Pancreas (tissue), 10 donors: ENCODE measurements around the gene TXNL4A. TPM values are rescaled to one million over a fixed set of nuclear protein-coding genes. Genes with fewer than 3 reads are reported as not detected.
A peak's percentile ranks its signal among the peaks of the same experiment; 100 is the strongest.
"Not testable (repeated sequence)": the region's sequence is repeated elsewhere in the genome, so short reads cannot be mapped to it uniquely, and the experiment has no call there.

Source experiments
- ATAC-seq, 4 donors: fragments of 200-7000 bp; cut with Tn5 transposase; one replicate each; pipeline versions ENCODE4 v1.8.0 to v1.9.1; 2020; ENCODE audit warnings: mild to moderate bottlenecking in 4 of 4, moderate library complexity in 4 of 4
- DNase-seq, 6 donors: peaks; one replicate each; pipeline ENCODE4 v3.0.0-alpha.2; 2020
- FAIRE-seq: peaks from 2 replicates; lab custom pipeline; 2012; peaks lifted over from hg19 to GRCh38; lab: Jason Lieb, UNC
- H3K27ac ChIP-seq, 4 donors: fragments of 200-600 bp; sonication (generic); 1 replicate in 3 of 4; 2 replicates in 1 of 4; pipeline versions ENCODE4 v1.5.0 to v1.8.0; 2020
- H3K27me3 ChIP-seq, 4 donors: fragments of 200-600 bp; one replicate each; pipeline ENCODE4 v1.8.0; 2021
- H3K36me3 ChIP-seq, 3 donors: fragments of 200-600 bp; sonication (generic) in 1 of 3; one replicate each; pipeline versions ENCODE4 v1.5.0 to v1.8.0; 2020 to 2021
- H3K4me1 ChIP-seq, 3 donors: fragments of 200-600 bp; one replicate each; pipeline ENCODE4 v1.8.0; 2021
- H3K4me3 ChIP-seq, 4 donors: fragments of 200-600 bp; sonication (generic) in 2 of 4; one replicate each; pipeline versions ENCODE4 v1.5.0 to v1.8.0; 2020 to 2021
- H3K9me3 ChIP-seq, 4 donors: fragments of 200-600 bp; one replicate each; pipeline ENCODE4 v1.8.0; 2021
- WGBS, 2 donors: extraction: QIAGEN DNeasy Blood & Tissue Kit; methylation state at CpG; one replicate each; pipeline ENCODE4 v1.1.7; 2013; 5-methylcytosine and 5-hydroxymethylcytosine counted together
- intact Hi-C, 3 donors: fragments of 100-400 bp; cut with DNase I; formaldehyde crosslinking; loops; one replicate each; pipeline versions ENCODE4 v1.11.1 to v1.14.2; 2022
- polyA plus RNA-seq, 2 donors: library from polyadenylated mRNA; stranded (reverse); fragments of 200-250 nt; gene quantifications; one replicate each; pipeline ENCODE4 v1.2.3, GENCODE V29; 2013
- total RNA-seq, 6 donors: library from RNA; stranded (reverse); fragmentation: NEBNext Ultra II Directional in 4 of 6; extraction: Animal tissue kit (Norgen Biotek cat#: 25700) in 4 of 6; gene quantifications; one replicate each; pipeline versions ENCODE4 v1.2.1 to v1.2.4, GENCODE V29; 2021 to 2023
- TF ChIP-seq, protein P1 (sequence below), 4 donors: fragments of 200-600 bp; sonication (generic) in 3 of 4; IDR thresholded peaks; one replicate each; pipeline versions ENCODE4 v1.5.0 to v1.8.0; 2021; ENCODE audit warnings: antibody characterized with exemption in 4 of 4
- donor health status: healthy with polysubstance abuse.
- donor health status: DM: no; HTN: no; CAD: no; lungs with moderate emphysema.
- donor health status: DM: no; HTN: no; CAD: no.
- donor health status: control.
- donor health status: control.
- donor health status: Bipolar disorder and iron deficiency.
- donor health status: DM: yes; HTN: yes; CAD: no.
- donor health status: DM: no; HTN: no; CAD: no.
- donor health status: DM: no; HTN: no; CAD: no.
- donor health status: DM: yes; HTN: yes; CAD: no.

The TXNL4A gene
- total and polyA plus RNA-seq, 8 donors: 40.5 to 64.6 (median 49.0) TPM

DNA sequence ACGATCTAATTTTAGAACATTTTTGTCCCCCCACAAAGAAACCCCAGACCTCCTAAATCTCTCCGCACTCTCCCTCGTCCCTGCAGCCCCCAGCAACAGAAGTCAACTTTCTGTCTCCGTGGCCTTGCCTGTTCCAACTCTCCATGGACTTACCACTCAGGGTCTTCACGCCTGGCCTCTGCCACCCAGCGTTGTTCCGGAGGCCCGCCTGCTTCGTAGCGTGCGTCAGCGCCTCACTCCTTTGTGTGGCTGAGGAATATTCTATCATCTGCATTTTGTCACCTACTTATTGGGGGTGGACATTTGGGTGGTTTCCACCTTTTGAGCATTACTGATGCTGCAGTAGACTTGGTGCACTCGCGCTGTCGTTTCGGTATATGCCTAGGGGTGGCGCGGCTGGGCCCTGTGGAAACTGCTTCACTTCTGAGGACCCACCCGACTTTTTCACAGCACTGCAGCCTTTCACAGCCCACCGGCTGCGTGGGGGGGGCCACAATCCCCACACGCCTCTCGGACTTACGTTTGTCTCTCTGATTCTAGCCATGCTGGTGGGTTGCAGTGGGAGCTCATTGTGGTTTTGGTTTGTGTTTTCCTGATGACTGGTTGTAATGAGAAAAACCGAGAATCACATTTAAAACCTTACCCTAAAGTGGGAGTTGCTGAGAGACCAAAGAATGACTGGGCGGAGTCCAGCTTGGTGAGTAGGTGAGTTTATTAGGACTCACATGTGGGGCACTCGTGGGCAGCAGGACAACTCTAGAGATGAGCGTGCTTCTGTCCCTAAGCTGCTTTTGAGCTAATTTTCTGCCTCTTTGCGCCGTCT is 25.3 kb downstream of the TXNL4A start:
- TF ChIP-seq, protein P1, sequence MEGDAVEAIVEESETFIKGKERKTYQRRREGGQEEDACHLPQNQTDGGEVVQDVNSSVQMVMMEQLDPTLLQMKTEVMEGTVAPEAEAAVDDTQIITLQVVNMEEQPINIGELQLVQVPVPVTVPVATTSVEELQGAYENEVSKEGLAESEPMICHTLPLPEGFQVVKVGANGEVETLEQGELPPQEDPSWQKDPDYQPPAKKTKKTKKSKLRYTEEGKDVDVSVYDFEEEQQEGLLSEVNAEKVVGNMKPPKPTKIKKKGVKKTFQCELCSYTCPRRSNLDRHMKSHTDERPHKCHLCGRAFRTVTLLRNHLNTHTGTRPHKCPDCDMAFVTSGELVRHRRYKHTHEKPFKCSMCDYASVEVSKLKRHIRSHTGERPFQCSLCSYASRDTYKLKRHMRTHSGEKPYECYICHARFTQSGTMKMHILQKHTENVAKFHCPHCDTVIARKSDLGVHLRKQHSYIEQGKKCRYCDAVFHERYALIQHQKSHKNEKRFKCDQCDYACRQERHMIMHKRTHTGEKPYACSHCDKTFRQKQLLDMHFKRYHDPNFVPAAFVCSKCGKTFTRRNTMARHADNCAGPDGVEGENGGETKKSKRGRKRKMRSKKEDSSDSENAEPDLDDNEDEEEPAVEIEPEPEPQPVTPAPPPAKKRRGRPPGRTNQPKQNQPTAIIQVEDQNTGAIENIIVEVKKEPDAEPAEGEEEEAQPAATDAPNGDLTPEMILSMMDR (IDR thresholded peaks at IDR 0.05): no peak

DNA sequence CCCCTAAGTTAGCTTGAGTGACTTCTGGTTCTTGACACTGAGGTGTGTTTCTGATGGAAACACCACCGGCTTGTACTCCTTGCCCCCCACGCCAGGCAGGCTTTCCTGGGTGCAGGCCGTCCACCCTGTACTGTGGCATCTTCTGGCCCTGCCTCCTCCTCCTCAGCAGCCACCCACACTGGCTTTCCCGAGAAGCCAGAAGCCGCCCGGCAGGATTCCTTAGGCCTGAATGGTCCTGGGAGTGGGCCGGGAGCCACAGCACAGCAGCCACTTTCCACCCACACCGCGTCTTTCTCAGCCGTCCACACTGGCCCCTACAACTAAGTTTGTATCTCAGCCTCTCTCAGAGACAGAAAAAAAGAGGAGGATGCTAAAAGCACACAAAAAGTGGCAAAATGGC is 26.1 kb downstream of the TXNL4A start:
- Histone ChIP-seq H3K4me1 (peaks cover 0 to 4% (median 0%) of the 10 kb centered on the region in 3 donors), H3K27ac (no peak overlapping the region), H3K36me3 (no peaks in the 10 kb centered on the region), H3K9me3 (no peaks in the 10 kb centered on the region), H3K4me3 (no peak overlapping the region), H3K27me3 (no peaks in the 10 kb centered on the region)
- TF ChIP-seq, protein P1 (IDR thresholded peaks at IDR 0.05): no peak
- FAIRE-seq (no peak), ATAC-seq (no peak), DNase-seq (peak in 1 of 6 donors; percentile 20)
- WGBS, 2 donors: 65 to 67% methylated on average over 10 of the region's 10 CpGs
- intact Hi-C loops: no loop called here

More for the DNA sequence above, 25.3 kb downstream of the TXNL4A start:
- intact Hi-C loops: no loop called here
- no peak overlapping the region for H3K4me3 ChIP-seq
- DNase-seq: peak in 1 of 6 donors; percentile 12
- 87 to 90% methylated on average over 30 of the region's 30 CpGs for WGBS, 2 donors
- peaks cover 0 to 4% (median 0%) of the 10 kb centered on the region in 3 donors for H3K36me3 ChIP-seq
- ATAC-seq: no peak
- FAIRE-seq: no peak
- no peak overlapping the region for H3K27ac ChIP-seq
- no peaks in the 10 kb centered on the region for H3K9me3 ChIP-seq
- H3K4me1 ChIP-seq: peaks cover 0 to 4% (median 0%) of the 10 kb centered on the region in 3 donors
- no peaks in the 10 kb centered on the region for H3K27me3 ChIP-seq

DNA sequence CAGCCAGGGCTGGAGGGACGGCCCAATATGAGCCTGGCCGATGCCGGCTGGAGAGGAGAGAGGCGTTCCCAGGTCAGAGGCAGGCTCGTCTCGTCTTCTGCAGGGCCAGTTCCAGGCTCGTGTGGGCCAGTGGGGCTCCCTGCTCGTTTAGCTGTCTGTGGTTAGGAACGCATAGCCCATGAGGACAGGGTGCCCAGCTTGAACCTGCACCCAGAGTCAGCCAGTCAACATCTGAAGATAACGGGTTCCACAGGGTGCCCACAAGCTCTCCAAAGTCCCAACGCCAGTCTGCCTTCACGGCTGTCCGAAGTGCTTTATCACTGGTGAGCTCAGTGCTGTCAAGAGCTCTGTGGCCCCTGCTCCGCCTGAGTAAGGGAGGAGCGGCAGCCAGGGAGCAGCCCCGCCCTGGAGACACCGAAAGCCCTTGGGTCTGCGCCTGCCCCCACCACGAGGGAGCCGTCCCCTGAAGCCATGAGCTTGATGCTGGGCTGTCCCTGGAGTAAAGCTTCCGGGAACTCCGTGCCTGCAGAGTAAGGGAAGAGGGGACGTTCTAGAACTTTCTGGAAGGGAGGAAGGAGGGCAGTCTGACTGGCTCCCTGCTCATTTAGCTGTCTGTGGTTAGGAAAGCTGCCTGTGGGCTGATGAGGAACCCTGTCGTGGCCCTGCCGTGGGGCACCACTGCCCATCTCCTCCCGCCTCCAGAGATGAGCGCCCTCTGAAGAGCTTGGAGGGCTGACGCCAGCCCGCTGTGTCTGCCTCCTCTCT is 26.7 kb downstream of the TXNL4A start:
- H3K4me3 ChIP-seq: no peak overlapping the region
- peaks cover 0 to 4% (median 0%) of the 10 kb centered on the region in 3 donors for H3K4me1 ChIP-seq
- no peaks in the 10 kb centered on the region for H3K27me3 ChIP-seq
- 75 to 82% methylated on average over 29 of the region's 29 CpGs for WGBS, 2 donors
- DNase-seq (peak in 1 of 6 donors; percentile 16), FAIRE-seq (no peak), ATAC-seq (no peak)
- no peaks in the 10 kb centered on the region for H3K36me3 ChIP-seq
- intact Hi-C loops: no loop called here
- no peak overlapping the region for H3K27ac ChIP-seq
- TF ChIP-seq, protein P1 (IDR thresholded peaks at IDR 0.05): no peak
- no peaks in the 10 kb centered on the region for H3K9me3 ChIP-seq

DNA sequence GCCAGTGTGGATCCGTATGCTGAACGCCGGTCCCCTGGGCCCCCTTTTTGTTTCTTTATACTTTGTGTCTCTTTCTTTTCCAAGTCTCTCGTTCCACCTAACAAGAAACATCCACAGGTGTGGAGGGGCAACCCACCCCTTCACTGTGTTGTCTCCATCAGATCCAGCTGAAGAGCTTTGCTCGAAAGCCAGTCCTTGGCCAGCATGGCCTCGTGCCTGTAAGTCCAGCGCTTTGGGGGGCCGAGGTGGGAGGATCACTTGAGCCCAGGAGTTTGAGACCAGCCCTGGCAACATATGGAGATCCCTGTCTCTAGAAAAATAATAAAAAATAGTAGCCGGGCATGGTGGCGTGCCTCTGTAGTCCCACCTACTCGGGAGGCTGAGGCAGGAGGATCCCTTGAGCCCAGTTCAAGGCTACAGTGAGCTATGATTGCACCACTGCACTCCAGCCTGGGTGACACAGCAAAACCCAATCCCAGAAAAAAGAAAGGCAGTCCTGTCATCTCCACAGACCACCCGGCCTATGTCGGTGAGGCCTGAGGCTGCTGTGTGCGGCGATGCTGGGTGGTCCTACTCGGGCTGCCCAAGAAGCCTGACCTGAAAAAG is 27.3 kb downstream of the TXNL4A start:
- intact Hi-C loops: no loop called here
- no peaks in the 10 kb centered on the region for H3K9me3 ChIP-seq
- no peak overlapping the region for H3K27ac ChIP-seq
- H3K36me3 ChIP-seq: no peaks in the 10 kb centered on the region
- ATAC-seq: no peak
- 83 to 86% methylated on average over 16 of the region's 16 CpGs for WGBS, 2 donors
- no peaks in the 10 kb centered on the region for H3K27me3 ChIP-seq
- peaks cover 0 to 4% (median 0%) of the 10 kb centered on the region in 3 donors for H3K4me1 ChIP-seq
- no peak overlapping the region for H3K4me3 ChIP-seq
- DNase-seq: peak in 1 of 6 donors; percentile 8
- TF ChIP-seq, protein P1 (IDR thresholded peaks at IDR 0.05): no peak
- FAIRE-seq: no peak

DNA sequence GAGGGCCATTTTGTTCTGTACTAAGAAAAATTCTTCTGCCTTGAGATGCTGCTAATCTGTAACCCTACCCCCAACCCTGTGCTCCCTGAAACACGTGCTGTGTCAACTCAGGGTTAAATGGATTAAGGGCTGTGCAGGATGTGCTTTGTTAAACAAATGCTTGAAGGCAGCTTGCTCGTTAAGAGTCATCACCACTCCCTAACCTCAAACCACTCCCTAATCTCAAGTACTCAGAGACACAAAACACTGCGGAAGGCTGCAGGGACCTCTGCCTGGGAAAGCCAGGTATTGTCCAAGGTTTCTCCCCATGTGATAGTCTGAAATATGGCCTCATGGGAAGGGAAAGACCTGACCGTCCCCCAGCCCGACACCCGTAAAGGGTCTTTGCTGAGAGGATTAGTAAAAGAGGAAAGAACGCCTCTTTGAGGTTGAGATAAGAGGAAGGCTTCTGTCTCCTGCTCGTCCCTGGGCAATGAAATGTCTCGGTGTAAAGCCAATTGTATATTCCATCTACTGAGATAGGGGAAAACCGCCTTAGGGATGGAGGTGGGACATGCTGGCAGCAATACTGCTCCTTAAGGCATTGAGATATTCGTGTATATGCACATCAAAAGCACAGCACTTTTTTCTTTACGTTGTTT is 28.1 kb downstream of the TXNL4A start:
- H3K27me3 ChIP-seq, H3K4me3 ChIP-seq, H3K27ac ChIP-seq, FAIRE-seq, H3K9me3 ChIP-seq, ATAC-seq, intact Hi-C loops, H3K4me1 ChIP-seq, DNase-seq, H3K36me3 ChIP-seq: not testable (repeated sequence)
- 45 to 50% methylated on average over 12 of the region's 12 CpGs for WGBS, 2 donors
